Fibroblast of skin of scalp (primary cell): ENCODE data around the gene ZCCHC24.

ENCODE experiments used
- DNase-seq: peaks from one replicate; pipeline ENCODE4 v3.0.0-alpha.2; 2013

Gene ZCCHC24

DNA sequence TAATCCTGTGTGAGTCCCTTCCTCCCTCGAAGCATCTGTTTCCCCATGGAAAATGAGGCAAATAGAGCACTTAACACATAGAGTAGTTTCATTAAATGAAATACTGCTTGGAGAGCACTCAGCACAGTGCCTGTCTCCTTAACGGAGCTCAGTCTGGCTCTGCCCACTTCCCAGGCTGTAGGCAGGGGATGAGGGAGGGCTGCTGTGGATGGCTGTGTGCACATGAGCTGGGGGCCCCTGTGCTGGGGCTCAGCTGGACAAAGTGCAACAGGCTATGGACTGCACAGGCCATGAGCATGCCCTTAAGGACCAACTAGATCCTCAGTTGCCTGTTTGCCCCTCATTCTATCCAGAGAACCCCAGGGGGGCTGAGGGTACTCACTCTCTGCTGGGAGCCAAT, 14.5 kb downstream of the ZCCHC24 start:
- DNase-seq: no peak

DNA sequence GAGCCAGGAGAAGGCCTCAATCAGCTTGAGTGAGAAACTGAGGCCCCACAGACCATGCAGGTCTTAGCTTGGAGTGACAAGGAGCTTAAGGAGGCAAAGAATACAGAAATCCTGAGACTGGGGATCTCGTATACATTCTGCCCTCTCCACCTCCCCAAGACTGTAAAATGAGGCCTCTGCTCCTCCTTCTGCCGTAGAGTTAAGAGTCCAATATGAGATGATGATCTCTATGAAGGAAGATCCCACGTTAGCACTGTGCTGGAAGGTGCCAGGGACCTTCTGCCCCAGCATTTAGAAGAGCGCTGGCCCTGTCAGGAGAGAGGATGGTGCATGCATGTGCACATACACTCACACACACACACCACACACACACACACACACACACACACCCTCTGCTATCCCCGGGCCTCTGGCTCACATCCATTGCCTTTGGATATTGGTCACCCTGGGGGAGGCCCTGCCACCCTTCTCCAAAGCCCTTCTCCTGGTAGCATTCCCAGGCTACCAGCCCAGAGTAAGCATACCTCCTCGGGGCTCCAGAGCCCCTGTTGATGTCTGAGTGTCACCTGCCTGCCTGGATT, 15.0 kb downstream of the ZCCHC24 start:
- no peak for DNase-seq

DNA sequence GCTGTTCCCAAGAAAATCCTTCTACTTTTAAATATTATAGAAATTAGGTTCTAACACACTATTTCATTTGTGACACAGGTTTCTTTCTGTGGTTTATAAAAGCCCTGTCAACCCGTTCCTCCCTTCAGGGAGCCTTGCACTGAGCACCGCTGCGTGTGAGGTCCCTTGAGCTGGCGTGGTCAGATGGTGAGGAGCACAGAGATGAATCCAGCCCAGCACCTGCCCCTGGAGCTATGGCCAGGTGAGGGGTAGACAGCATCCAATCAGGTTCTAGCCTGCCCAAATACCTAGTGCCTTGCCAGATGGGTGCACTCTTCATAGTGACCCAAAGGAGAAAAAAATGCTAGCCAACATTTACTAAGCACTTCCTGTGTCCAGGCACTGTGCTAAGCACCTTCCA, 15.7 kb downstream of the ZCCHC24 start:
- DNase-seq: no peak

DNA sequence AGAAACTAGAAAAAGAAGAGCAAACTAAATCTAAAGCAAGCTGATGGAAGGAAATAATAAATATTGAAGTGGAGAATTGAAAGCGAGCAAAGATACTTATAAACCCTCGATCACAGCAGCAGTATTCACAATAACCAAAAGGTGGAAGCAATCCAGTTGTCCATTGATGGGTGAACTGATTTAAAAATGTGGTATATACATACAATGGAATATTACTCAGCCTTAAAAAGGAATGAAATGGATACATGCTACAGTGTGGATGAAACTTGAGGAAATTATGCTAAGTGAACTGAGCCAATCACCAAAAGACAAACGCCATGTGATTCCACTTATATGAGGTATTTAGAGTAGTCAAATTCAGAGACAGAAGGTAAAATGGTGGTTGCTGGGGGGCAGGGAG, 17.5 kb downstream of the ZCCHC24 start:
- no peak for DNase-seq

DNA sequence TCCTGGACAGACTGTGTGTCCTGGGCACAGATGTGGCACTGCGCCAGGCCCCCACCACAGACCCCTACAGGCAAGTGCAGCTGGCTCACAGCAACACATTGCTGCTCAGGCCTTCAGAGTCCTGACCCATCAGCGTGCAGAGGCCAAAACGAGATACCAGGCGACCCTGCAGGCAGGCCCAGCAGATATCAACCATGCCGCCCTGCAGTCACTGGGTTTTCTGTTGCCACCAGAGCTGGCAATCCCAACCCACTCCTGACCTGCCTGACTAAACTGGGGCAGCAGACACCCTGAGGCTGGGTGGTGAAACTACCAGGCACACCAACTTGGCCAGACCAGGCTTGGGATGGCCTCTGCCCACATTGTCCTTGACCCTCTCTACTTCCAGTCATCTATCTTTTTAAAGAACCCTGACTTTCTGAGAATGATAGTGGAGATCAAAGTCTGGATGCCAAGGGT, 20.3 kb downstream of the ZCCHC24 start:
- DNase-seq: no peak

DNA sequence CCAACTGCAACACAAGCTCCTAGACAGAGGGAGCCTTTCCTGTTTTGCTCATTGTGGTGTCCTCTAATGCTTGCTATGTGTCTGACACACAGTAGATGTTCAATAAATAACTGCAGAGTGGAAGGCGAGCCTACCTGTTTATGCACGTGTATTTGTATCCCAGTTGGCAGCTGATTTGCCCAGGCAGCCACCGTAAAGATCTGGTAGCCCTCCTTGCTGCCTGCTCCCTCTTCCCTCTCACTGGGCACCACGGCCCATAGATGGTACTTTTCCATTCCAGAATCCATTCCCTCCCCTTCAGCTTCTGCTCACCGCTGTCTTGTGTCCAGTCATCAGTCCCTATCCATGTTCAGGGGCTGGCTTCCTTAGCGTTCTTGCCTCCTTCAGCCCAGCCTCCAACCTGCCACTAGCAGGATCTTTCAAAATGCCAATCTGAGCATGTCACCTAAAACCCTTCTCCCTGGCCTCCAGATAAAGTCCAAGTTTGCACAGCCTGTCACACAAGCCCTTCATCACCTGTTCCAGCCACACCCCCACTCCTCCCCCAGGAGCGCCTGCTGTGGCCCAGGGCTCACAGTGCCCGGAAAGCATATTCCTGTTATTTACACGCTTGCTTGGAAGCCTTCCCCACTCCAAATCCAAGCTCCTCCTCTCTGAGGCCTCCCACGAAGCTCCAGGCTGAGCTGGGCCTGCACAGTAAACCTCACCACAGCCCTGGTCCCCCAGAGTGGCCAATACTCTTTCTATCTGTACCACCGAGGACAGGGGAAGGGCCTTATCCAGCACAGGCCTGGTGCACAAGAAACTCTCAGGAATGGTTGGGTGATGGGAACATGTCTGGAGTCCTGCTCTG, 21.0 kb downstream of the ZCCHC24 start:
- peak; percentile 72 for DNase-seq

DNA sequence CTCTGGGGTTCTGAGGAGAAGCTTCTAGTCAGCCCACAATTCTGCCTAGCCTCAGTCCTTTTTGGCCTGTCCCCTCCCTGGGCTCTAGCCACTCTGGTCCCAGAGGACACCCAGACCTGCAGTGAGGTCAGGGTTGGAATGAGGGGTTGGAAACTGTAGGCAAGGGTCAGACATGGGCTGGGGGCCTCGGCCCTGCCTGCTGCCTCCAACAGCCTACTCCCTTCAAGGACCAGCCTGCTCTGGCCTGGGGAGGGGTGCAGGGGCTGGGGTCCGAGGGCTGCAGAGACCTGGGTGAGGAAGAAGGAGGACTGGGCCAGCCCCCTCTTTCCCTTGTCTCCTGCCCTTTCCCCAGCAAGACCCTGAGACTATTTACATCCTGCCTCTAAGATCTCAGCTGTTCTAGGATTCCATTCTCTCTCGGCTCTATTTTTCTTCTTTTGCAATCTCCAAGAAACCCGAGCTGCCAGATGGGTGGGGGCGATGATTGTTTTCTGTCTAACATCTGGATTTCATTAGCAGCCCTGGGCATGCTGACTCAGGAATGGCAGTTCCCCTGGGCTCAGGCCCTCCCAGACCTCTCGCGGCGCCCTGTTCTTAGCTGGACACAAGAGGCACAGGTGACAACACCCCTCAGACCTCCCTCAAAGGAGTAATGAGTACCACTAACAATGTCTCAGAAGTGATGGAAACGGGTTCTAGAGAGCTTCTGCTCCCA, 23.1 kb downstream of the ZCCHC24 start:
- peak; percentile 96 for DNase-seq

DNA sequence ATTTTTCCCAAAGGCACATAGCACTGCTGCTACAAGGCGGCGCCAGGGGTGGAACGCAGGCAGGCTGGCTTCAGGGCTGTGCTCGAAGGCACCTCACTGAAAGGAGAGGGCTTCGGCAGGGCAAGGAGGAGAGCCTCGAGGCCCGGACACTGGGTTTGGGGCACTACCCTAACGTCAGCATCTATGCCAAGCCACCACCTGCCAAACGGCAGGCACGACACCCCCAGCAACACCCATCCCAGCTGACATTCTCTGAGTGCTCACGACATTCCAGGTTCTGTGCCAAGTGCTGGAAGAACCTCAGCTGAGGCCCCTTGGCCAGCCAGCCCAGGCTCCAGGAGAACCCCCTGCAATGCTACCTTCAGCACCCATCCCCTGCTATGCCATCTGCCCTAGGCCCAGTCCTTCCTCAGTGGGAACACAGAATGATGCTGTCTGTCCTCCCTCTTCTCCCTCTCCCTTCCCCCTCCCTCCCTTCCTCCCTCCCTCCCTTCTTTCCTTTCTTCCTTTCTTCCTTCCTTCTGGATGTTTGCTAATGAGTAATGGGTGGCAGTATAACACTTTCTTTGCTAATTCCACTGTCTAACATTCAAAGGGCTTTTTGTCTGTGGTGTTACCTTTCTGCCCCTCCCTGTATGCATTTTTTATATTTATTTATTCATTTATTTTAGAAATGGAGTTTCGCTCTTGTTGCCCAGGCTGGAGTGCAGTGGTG, 24.3 kb downstream of the ZCCHC24 start:
- DNase-seq: no peak

DNA sequence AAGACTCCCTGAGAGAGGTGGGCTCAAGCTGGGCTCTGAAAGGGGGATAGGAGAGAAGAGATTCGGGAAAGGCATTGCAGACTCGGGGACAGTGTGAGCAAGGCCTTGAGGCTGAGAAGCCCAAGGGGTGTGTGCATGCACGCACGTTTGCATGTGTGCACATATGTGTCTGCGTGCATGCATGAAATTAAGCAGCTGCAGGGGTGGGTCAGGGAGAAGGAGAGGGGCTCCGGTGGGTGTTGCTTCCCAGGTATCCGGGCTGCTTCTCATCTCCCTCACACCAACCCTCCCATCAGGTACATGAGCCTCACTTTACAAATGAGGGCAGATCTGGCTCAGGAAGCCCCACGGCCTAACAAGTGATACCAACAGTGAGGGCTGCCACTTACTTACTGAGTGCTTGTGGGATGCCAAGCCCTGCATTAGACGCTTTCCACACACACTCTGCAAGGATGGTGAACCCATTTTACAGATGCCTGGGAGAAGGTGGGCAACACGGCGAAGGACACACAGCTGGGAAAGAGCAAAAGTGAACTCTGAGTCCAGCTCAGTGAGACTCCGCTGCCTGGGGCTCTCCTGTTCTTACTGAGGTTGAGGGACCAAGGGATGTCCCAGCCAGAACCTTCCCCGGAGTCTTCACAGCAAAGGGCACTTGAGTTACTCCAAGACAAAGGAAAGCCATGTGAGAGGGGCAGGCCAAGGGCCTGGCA, 26.4 kb downstream of the ZCCHC24 start:
- no peak for DNase-seq

DNA sequence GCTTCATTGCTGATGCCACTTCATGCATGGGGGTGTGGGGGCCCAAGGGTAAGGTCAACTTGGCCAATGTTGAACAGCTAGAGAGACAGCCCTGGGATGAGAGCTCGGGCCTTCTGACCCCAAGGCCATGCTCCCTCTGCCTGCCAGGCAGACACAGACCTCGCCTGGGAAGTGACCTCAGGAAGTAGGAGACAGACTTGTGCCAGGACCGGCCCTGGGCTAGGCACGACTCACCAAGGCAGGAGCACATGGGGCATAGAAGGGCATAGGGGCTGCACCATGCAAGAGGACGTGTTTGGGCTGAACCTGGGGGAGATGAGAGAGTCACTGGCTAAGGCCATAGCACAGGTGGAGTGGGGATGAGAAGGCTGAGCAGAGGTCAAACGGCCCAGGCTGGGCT, 27.1 kb downstream of the ZCCHC24 start:
- no peak for DNase-seq

DNA sequence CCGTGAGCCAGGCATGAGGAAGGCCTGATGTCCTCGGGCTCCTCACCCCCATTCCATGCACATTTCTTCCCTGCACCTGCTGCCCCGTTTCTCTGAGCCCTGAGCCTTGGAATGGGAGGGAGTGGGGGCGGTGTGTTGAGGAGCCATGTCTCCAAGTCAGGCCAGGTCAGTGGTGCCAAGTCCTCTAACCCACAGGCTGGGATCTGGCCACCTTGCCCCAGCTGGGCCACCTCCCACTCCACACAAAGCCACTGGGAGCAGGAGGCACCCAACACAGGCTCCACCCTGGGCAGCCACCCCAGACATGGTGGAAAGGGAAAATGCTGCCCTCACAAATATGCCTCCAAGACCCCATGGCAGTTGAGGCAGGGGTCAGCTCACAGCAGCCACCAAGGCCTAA, 27.7 kb downstream of the ZCCHC24 start:
- DNase-seq: no peak

DNA sequence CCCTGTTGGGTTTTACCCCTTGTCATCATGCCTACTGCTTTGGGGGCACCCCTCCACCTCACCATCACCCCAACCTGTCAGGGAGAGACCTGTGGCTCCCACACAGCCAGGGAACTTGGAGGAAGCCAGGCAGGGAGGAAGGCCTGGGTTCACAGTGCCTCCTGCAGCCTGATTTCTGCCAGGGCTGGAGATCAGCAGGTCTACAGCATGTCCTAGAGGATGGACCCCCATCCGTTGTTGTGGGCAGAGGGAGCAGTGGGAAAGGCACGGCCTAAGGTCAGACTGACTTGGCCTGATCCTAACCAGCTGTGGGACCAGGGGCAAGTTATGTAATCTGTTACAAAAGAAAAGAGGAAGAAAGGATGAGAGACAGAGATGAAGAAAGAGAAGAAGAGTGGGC, 28.2 kb downstream of the ZCCHC24 start:
- DNase-seq: no peak

DNA sequence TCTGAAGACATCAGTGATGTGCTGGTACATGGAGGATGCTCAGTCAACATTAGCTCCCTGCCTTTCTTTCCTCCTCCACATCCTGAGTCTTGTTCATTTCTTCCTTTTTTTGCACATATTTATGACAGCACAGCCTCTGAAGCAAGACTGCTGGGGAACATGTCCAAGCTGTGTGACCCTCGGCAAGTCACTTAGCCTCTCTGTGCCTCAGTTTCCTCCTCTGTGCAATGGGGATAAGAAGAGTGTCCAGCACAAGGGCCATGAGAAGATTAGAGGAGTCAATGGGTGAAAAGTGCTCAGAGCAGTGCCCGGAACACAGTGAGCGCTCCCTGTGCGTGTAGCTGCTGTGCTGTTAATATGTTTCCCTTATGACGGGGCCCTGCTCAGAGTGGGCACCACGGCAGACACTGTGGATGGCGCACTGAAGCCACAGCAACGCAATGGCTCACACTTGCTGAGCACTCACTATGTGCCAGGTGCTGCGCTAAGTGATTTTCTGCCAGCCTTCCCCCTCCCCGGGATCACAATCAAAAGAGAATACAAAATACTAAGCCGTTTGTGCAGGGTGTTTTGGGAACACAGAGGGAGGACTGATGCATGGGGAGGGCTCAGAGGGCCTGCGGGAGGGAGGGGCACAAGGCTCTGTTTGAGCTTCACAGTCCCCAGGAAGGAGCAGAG, 28.7 kb downstream of the ZCCHC24 start:
- DNase-seq: no peak

DNA sequence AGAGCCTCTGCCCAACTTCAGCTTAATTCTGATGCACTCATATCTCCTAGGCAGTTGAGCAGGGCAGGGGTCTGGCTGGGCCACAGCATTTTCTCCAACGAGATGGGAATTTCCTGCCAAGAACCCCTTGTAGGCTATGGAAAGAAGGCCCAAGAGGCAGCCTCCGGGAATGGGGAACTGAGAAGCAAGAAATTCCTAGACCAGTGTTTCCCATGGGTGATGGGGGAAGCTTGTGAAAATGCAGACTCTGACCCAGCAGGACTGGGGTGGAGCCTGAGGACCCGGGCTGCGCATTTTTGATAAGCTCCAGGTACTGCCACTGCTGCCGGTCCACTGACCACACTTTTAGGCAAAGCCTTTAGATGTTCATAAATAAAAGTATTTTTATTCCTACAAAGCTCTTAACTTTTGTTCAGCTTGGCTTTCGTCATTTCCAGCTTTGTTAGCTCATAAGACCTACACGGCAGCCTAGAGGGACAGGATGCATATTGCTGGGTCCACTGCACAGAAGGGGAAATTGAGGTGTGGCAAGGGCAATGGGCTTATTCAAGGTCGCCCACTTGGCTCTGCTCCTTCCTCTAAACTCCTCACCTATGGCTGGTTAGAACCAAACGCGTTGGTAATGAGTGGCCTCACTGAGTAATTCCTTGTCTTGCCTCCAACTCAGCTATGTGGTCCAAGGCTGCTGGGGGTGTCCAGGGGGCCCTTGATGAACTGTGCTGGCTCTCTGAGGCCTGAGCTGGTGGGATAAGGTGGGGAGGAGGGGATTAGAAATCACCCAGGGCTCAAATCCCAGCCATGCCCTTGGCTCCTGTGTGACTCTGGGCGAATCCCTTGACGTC, 29.5 kb downstream of the ZCCHC24 start:
- no peak for DNase-seq

DNA sequence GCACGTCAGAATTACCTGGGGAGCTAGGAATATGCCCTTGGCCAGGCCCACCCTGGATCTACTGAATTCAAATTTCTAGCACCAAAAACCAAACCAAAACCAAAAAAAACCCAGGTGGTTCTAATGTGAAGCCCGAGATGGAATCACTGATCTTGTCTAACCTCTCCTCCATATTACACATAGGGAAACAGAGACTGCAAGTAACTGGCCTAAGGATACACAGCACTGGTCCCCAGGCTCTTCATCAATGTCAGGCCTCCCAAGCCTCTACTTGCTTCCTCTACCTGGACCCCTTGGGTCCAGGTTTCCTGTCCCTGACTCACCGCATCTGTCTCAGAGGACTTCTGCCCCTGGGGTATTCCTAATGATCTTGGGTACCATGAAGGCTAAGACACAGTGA, 30.7 kb downstream of the ZCCHC24 start:
- DNase-seq: no peak

DNA sequence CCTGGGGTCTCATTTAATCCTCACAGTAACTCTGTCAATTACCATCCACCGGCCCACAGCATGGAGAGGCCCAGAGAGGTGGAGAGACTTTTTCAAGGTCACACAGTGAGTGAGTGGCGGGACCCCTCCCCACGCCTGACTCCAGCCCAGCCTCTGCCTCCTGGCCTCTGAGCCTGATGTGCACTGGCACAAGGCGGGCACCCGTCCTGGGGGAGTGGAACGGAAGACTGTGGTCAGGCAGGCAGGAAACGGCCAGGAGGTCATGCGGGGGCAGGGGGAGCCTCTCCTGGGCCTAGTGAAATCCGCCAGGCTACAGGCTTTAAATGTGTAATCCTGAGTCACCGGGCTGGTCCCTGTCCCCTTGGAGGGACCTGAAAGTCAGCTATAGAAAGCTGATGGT, 32.2 kb downstream of the ZCCHC24 start:
- DNase-seq: no peak

DNA sequence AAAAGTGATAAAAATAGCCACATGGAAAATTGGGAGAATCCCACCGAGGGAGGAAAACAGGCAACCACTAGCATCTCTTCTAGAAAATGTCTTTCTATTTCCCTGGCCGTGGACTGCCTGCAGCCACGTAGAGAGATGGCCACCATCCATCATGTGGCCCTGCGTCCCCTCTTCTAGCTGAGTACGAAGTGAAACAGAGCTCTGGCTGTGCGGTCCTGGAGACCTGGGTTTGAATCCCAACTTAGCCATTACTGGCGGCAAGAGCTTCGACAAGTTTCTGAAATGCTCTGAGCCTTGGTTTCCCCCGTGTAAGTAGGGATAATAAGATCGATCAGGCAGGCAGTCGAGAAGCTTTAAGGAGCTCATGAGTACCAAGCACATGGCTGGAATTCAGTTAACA, 32.9 kb downstream of the ZCCHC24 start:
- DNase-seq: no peak

DNA sequence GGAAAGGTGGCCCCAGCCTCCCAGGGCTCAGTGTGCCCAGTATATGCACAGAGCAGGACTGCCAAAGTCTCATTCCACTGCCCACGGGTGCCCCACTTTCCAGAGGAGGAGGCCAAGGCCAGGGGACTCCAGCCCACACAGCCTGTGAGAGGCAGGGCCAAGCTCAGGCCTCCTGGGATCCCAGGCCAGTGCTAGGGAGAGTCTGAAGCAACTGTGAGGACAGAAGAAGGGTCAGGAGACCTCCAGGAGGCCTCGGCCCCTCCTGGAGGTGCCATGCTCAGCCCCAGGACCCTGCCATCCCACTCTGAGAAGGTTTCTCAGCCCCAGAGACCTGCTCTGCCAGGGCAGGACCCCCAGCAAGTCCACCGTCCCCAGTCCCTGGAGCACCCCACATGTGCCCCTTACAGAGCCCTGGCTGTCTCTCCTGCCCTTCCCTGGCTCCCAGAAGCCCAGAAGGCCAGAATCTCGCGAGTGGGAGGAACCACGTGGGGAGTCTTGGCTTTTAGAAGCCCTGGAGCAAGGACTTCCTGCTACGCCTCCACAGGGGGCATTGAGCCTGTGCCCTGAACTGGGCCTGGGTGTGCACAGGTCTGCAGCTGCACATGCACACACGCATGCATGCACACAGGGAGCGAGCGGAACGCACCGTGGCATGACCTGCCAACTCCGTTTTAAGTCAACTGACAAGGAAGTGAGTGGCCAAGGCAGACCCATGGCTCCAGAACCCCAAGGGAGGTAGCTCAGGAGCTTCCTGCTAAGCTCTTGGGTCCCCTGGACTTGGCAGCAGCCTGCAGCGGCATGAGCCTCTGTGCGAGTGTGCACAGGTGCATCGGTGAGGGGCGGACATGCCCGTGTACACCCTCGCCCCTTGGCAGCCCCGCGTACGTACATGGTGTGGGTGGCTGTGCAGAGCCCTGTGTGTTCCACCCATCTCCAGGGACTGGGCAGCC, 33.6 kb downstream of the ZCCHC24 start:
- no peak for DNase-seq

DNA sequence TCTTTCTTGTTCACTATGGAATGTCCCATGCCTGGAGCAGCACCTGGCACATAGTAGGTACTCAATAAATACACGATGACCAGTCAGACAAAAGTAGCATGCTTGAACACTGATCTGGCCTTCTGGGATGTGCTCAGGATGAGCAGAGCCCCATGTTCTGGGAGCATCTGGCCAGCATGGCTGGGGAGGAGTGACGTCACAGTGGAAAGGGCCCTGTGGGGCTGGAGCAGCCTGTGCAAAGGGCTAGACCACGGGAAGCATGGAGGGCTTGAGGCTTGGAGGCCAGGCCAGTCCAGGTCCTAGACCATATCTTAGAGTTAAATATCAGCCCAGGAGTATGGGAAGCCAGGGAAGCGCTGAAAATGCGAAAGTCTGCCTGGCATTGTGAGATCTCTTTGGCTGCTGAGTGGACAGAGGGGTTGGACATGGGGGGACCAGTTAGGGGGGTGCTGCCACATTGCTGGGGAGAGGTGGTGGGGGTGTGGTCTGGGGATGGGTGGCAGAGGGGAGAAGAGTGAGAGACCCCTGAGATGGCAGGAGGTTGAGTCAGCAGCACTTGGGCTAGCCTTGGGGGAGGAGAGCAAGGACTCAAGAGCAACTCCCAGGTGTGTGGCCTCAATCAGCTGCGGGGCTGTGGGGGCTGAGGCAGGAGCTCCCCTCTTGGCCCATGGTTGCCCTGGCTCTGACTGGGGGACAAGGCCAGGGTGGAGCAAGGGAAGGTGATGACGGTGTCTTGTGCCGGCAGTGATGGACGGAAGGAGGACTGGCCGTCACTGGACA, 34.9 kb downstream of the ZCCHC24 start:
- no peak for DNase-seq
